Cardiac muscle cell (in vitro differentiated cells and primary cell): ENCODE results near the gene SRP68. TPM values are rescaled to one million over a fixed set of nuclear protein-coding genes. Genes with fewer than 3 reads are reported as not detected.
A peak's percentile ranks its signal among the peaks of the same experiment; 100 is the strongest.

Source experiments
- DNase-seq, 2 donors: peaks; one replicate each; pipeline versions ENCODE4 v3.0.0 to v3.0.0-alpha.2; 2010 to 2017; ENCODE audit warnings: low read depth in 1 of 2, low spot score in 1 of 2
- H3K27ac ChIP-seq: fragments of 200-600 bp; sonication (generic); 2 replicates; pipeline ENCODE4 v1.5.1; 2016
- H3K27me3 ChIP-seq: fragments of 200-600 bp; sonication (generic); 2 replicates; pipeline ENCODE4 v1.6.0; 2016; ENCODE audit warnings: control low read depth
- H3K36me3 ChIP-seq: fragments of 200-600 bp; sonication (generic); 2 replicates; pipeline ENCODE4 v1.5.1; 2016; ENCODE audit warnings: control low read depth
- H3K4me1 ChIP-seq: fragments of 200-600 bp; sonication (generic); 2 replicates; pipeline ENCODE4 v1.8.1; 2017; ENCODE audit warnings: low read depth, mild to moderate bottlenecking, mixed run types
- H3K4me3 ChIP-seq: fragments of 200-600 bp; sonication (generic); 2 replicates; pipeline ENCODE4 v1.5.1; 2016; ENCODE audit warnings: mild to moderate bottlenecking
- H3K9me3 ChIP-seq: fragments of 200-600 bp; sonication (generic); 2 replicates; pipeline ENCODE4 v1.5.1; 2017; ENCODE audit warnings: low read depth, mild to moderate bottlenecking, control low read depth
- CTCF ChIP-seq: IDR thresholded peaks from 2 replicates; pipeline ENCODE4 v1.5.1; 2012; ENCODE audit warnings: low read depth, mild to moderate bottlenecking, low read length
- polyA plus RNA-seq: library from polyadenylated mRNA; unstranded; fragments of >200 nt; fragmentation: Nextera tagmentation; extraction: Ambion mirVana; gene quantifications from 2 replicates; pipeline ENCODE4 v1.2.1, GENCODE V29; 2016
- total RNA-seq: library from RNA; depleted of rRNA; stranded (reverse); fragments of >200 nt; gene quantifications from 2 replicates; pipeline ENCODE4 v1.2.3, GENCODE V29; 2016

The SRP68 gene
- total and polyA plus RNA-seq, 2 experiments from 2014 or later = 55.4 to 103 TPM

DNA sequence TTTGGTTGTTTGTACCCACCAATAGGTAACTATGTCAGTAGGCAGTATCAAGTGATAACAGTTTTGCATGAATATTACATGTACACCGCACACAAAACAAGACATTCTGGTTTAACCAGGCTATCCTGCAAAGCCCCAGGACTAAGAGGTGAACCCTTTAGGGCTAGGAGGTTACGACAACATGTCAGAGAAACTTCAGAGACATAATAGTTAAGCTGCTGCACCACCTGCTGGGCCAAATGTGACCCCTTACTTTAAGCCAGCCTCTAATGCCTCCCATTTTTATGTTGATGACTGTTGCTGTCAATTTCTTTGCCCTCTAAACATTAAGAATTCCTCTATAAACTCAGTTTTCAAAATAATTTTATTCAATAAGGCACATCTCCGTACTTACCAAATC, 15.4 kb downstream of the SRP68 start:
- Histone ChIP-seq H3K4me3 (no peak overlapping the region), H3K27me3 (no peaks in the 10 kb centered on the region), H3K9me3 (no peaks in the 10 kb centered on the region), H3K27ac (no peak overlapping the region), H3K4me1 (peaks cover 12% of the 10 kb centered on the region), H3K36me3 (peaks cover 63% of the 10 kb centered on the region)
- no peak for DNase-seq
- TF ChIP-seq CTCF = no peak

DNA sequence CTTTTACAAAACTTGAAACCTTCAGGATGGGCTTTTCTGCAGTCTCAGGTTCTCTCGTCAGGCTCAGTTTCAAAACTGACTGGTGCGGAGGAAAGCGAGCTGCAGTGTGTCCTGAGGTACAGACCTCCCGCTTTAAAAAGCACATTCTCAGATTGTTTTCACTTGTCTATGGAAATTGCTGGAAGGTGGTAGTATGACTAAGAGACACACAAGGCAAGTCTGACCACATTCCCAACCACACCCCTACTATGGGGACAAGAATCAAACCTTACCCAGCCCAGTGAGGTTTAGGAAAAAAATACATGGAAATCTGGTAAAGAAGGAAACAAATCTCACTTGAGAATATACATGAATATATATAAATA, 18.2 kb downstream of the SRP68 start:
- Histone ChIP-seq H3K9me3 (no peaks in the 10 kb centered on the region), H3K4me1 (peaks cover 12% of the 10 kb centered on the region), H3K27me3 (no peaks in the 10 kb centered on the region), H3K4me3 (no peak overlapping the region), H3K27ac (peak overlapping the region; percentile 87), H3K36me3 (peaks cover 61% of the 10 kb centered on the region)
- DNase-seq = no peak
- TF ChIP-seq CTCF = no peak

GRCh38 chr17:76053246-76054111, 18.8 kb downstream of the SRP68 start:
- H3K4me3 ChIP-seq = no peak overlapping the region
- H3K36me3 ChIP-seq = peaks cover 61% of the 10 kb centered on the region
- peak; percentile 71 to 72 for DNase-seq
- H3K9me3 ChIP-seq = no peaks in the 10 kb centered on the region
- TF ChIP-seq CTCF = no peak
- peak overlapping the region; percentile 87 for H3K27ac ChIP-seq
- H3K4me1 ChIP-seq = peaks cover 12% of the 10 kb centered on the region
- no peaks in the 10 kb centered on the region for H3K27me3 ChIP-seq

DNA sequence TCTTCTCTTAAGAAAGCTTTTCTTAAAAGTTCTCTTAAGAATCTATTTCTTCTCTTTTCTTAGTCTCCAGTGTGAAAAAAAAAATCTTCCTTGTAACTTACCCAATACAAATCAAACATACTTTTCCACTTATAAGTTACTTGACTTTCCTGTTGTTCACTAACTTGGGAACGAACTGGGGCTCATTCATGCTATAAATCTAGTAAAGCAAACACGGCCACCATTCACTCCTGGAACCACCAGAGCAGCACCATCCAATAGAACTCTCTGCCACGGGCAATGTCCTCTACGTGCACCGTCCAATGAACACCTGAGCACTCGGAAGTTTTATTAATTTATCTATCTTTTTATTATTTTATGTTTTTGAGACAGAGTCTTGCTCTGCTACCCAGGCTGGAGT, 20.8 kb downstream of the SRP68 start:
- H3K4me1 ChIP-seq = peaks cover 12% of the 10 kb centered on the region
- DNase-seq = no peak
- no peaks in the 10 kb centered on the region for H3K27me3 ChIP-seq
- no peak for TF ChIP-seq CTCF
- H3K9me3 ChIP-seq = no peaks in the 10 kb centered on the region
- no peak overlapping the region for H3K4me3 ChIP-seq
- peaks cover 57% of the 10 kb centered on the region for H3K36me3 ChIP-seq
- no peak overlapping the region for H3K27ac ChIP-seq

- Histone ChIP-seq H3K4me3 (no peak overlapping the region), H3K36me3 (peaks cover 54% of the 10 kb centered on the region), H3K4me1 (peaks cover 12% of the 10 kb centered on the region), H3K9me3 (no peaks in the 10 kb centered on the region), H3K27me3 (no peaks in the 10 kb centered on the region), H3K27ac (no peak overlapping the region)
- DNase-seq = no peak
- TF ChIP-seq CTCF = no peak
Observed at GRCh38 chr17:76050538-76051467, 21.5 kb downstream of the SRP68 start.
